T-helper 2 cell (primary cell): ENCODE data around the gene IWS1.
A peak's percentile ranks its signal among the peaks of the same experiment; 100 is the strongest.
"Not testable (repeated sequence)": the region's sequence is repeated elsewhere in the genome, so short reads cannot be mapped to it uniquely, and the experiment has no call there.

Source experiments
- DNase-seq, 5 experiments: peaks; one replicate each; pipeline versions ENCODE4 v3.0.0 to v3.0.0-alpha.2; 2012 to 2022

The IWS1 gene

DNA sequence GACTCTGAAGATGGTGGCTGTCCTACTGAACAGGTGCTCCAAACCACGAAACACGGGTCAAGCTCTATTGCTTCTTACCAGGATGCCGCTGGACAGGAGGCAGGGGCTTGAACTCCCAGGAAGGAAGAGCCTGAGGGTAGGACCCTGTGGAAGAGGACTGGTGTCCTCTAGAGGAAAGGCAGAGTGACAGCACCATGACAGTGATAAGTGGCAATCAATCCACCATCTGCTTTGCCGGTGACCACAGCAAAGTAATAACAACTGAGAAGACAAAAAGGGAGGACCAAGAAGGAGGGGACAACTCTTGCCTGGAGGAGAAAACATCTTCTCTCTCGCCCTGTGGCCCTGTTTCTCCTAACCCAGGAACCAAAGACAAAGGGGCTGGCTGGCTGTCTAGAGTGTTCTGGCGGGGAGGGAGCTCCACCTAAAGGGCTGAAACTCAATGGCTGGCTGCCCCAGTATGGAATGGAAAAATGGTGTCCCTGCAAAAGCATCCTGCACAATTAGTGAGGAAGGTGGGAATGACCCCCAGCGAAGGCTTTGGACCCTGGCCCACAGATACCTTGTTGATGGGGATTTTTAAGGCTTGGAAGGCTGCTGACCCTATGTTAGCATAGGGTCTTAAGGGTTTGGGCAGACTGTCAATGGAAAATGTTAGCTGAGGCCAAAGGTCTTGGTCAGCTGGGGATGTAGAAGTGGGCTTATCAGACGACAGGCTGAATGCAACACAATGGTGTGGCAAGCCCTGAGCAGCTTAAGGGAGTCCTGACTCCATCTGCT is 72.7 kb downstream of the IWS1 start:
- DNase-seq, result peak in 1 of 5 experiments; percentile 17

- DNase-seq, result no peak
Observed at GRCh38 chr2:127453013-127453391, 73.3 kb downstream of the IWS1 start.

DNA sequence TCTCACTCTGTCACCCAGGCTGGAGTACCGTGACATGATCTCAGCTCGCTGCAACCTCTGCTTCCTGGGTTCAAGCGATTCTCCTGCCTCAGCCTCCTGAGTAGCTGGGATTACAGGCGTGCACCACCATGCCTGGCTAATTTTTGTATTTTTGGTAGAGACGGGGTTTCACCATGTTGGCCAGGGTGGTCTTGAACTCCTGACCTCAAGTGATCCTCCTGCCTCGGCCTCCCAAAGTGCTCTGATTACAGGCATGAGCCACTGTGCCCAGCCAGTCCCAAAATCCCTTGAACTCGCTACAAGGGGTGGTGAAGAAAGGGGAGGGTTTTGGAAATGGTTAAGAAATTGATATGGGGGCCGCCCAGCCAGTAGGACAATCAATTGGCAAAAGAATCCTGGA is 73.9 kb downstream of the IWS1 start:
- DNase-seq, result not testable (repeated sequence)

- no peak for DNase-seq
Observed at GRCh38 chr2:127451981-127452380, 74.3 kb downstream of the IWS1 start.

GRCh38 chr2:127449898-127450297 is 76.4 kb downstream of the IWS1 start:
- no peak for DNase-seq

GRCh38 chr2:127449414-127449813 is 76.9 kb downstream of the IWS1 start:
- DNase-seq, result peak in 1 of 5 experiments; percentile 19

DNA sequence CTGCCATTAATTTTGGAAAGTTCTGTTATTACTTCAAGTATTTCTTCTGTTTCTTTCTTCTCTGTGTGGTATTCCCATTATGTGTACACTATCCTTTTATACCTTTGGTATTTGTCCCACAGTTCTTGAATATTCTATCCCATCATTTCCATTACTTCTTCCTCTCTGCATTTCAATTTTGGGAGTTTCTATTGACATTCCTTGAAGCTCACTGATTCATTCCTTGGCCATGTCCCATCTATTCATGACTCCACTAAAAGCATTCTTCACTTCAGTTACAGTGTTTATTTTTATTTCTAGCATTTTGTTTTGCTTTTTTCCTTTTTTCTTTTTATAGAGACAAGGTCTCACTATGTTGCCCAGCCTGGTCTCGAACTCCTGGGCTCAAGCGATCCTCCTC is 77.8 kb downstream of the IWS1 start:
- no peak for DNase-seq

- no peak for DNase-seq
Observed at GRCh38 chr2:127439343-127439742, 86.9 kb downstream of the IWS1 start.

- no peak for DNase-seq
Observed at GRCh38 chr2:127437781-127438726, 88.2 kb downstream of the IWS1 start.

DNA sequence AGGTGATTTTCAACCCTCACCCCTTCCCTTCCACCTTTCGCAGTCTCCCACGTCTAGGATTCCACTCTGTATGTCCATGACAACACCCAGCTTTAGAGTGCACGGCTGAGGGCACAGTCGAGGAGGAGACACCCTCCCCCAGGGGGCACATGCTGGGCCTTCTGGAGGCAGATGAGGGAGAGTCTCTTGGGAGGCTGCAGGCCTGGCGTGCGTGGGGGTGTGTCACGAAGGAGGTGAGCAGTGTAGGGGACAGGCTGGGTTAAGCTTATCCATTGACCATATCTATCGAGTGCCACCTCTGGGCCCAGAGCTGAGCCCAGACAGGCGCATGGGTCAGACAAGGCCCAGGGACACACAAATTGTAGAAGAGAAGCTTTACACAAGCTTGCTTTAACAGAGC is 89.2 kb downstream of the IWS1 start:
- DNase-seq, result no peak

- no peak for DNase-seq
Observed at GRCh38 chr2:127434515-127434914, 91.8 kb downstream of the IWS1 start.

DNA sequence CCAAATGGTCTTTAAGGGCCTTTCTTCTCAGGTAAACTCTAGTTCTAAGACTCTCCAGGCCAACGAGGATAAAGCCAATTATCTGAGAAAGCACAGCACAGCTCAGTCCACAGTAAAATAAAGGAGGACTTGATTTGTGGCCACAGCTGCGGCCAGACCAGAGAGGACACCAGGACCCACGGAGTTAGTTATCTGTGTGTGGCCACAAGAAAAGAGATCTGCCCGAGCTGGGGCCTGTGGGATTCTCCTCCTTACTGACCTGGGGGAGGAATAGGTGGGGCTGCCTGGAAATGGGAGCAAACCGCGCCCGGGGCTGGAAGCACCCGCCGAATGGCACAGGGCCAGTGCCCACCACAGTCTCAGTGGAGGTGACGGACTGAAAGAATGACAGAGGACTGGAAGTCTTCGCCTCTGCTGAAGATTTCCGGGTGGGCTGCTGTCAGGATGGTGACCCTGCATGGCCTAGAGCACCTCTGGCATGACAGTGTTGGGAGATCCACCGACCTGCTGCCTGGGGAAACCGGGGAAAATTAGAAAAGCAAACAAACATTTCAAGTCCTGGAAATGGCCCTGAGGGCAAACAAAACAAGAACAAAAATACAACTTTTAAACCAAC is 94.8 kb downstream of the IWS1 start:
- DNase-seq, result no peak
